PC-3 (cell line): ENCODE data around the gene PRSS35. TPM values are rescaled to one million over a fixed set of nuclear protein-coding genes. Genes with fewer than 3 reads are reported as not detected.

ENCODE experiments used
- ATAC-seq: fragments of 200-7000 bp; cut with Tn5 transposase; 2 replicates; pipeline ENCODE4 v1.9.1; 2020; ENCODE audit warnings: mild to moderate bottlenecking, moderate library complexity
- BruUV-seq: library from RNA; stranded (reverse); fragments of 400-500 nt; replicated peaks from 2 replicates; lab custom pipeline; 2021; lab: Mats Ljungman, UMichigan
- CTCF ChIA-PET: fragments of 300-600 bp; sonication (Branson Sonifier 250); formaldehyde crosslinking; loops from one replicate; lab custom pipeline; 2022; ENCODE audit warnings: antibody characterized with exemption; lab: Charles Lee
- POLR2A ChIA-PET: fragments of 300-600 bp; sonication (Branson Sonifier 250); formaldehyde crosslinking; loops from one replicate; lab custom pipeline; 2022; ENCODE audit warnings: antibody characterized with exemption; ENCODE audit not compliant: unreplicated experiment; lab: Charles Lee
- DNase-seq: peaks from one replicate; pipeline ENCODE4 v3.0.0-alpha.2; 2015
- H2AFZ ChIP-seq: fragments of 300-600 bp; sonication (generic); 2 replicates; pipeline ENCODE4 v1.6.0; 2016; ENCODE audit warnings: antibody characterized with exemption, low read length
- H3F3A ChIP-seq: fragments of 300-600 bp; sonication (generic); one replicate; pipeline ENCODE4 v1.6.0; 2017; ENCODE audit warnings: antibody characterized with exemption, low read length, control low read depth, mild to moderate bottlenecking; ENCODE audit not compliant: unreplicated experiment
- H3K27ac ChIP-seq: fragments of 300-600 bp; sonication (generic); 2 replicates; pipeline ENCODE4 v1.5.1; 2016; ENCODE audit warnings: mild to moderate bottlenecking, low read length
- H3K27me3 ChIP-seq: fragments of 300-600 bp; sonication (generic); 2 replicates; pipeline ENCODE4 v1.6.1; 2016; ENCODE audit warnings: low read length, mixed read lengths
- H3K36me3 ChIP-seq: fragments of 300-600 bp; sonication (generic); 2 replicates; pipeline ENCODE4 v1.6.1; 2016; ENCODE audit warnings: low read depth, mixed run types, low read length, mixed read lengths
- H3K4me1 ChIP-seq: fragments of 300-600 bp; sonication (generic); 2 replicates; pipeline ENCODE4 v1.5.1; 2016; ENCODE audit warnings: low read length; ENCODE audit not compliant: insufficient read depth
- H3K4me2 ChIP-seq: fragments of 300-600 bp; sonication (generic); 2 replicates; pipeline ENCODE4 v1.6.0; 2016; ENCODE audit warnings: low read length
- H3K4me3 ChIP-seq: fragments of 300-600 bp; sonication (generic); 2 replicates; pipeline ENCODE4 v1.5.1; 2016; ENCODE audit warnings: mild to moderate bottlenecking, low read length, mixed read lengths
- H3K79me2 ChIP-seq: fragments of 300-600 bp; sonication (generic); 2 replicates; pipeline ENCODE4 v1.6.1; 2017; ENCODE audit warnings: low read length, mixed read lengths
- H3K9ac ChIP-seq: fragments of 300-600 bp; sonication (generic); 2 replicates; pipeline ENCODE4 v1.6.0; 2016; ENCODE audit warnings: mild to moderate bottlenecking, low read length
- H3K9me2 ChIP-seq: fragments of 300-600 bp; sonication (generic); replicated peaks from 2 replicates; pipeline ENCODE4 v1.6.1; 2016; ENCODE audit warnings: mixed run types, low read length, mixed read lengths
- H3K9me3 ChIP-seq: fragments of 300-600 bp; sonication (generic); 2 replicates; pipeline ENCODE4 v1.6.1; 2016; ENCODE audit warnings: low read length, mixed read lengths
- H4K20me1 ChIP-seq: fragments of 300-600 bp; sonication (generic); 2 replicates; pipeline ENCODE4 v1.6.1; 2016; ENCODE audit warnings: low read length, mixed read lengths
- EZH2 ChIP-seq: fragments of 300-600 bp; sonication (generic); IDR thresholded peaks from one replicate; pipeline ENCODE4 v1.6.1; 2017; ENCODE audit warnings: antibody characterized with exemption, mild to moderate bottlenecking, low read length; ENCODE audit not compliant: unreplicated experiment
- EZH2phosphoT487 ChIP-seq: fragments of 300-600 bp; sonication (generic); IDR thresholded peaks from 2 replicates; pipeline ENCODE4 v1.6.1; 2018; ENCODE audit warnings: mild to moderate bottlenecking, antibody characterized with exemption, low read length, borderline replicate concordance
- intact Hi-C: fragments of 100-400 bp; cut with micrococcal nuclease; formaldehyde crosslinking; loops from 2 replicates; pipeline ENCODE4 v1.9.0; 2023
- total RNA-seq: library from RNA; depleted of rRNA; stranded (reverse); fragments of >200 nt; gene quantifications from 2 replicates; pipeline ENCODE4 v1.2.3, GENCODE V29; 2014
- TF ChIP-seq, protein P1 (sequence below): fragments of 300-600 bp; sonication (generic); conservative IDR thresholded peaks from 2 replicates; pipeline ENCODE4 v1.5.1; 2017; ENCODE audit warnings: antibody characterized with exemption, low read depth, mild to moderate bottlenecking, low read length

The PRSS35 gene
- total RNA-seq, 1 experiment from 2014 or later, result 1.7 TPM

DNA sequence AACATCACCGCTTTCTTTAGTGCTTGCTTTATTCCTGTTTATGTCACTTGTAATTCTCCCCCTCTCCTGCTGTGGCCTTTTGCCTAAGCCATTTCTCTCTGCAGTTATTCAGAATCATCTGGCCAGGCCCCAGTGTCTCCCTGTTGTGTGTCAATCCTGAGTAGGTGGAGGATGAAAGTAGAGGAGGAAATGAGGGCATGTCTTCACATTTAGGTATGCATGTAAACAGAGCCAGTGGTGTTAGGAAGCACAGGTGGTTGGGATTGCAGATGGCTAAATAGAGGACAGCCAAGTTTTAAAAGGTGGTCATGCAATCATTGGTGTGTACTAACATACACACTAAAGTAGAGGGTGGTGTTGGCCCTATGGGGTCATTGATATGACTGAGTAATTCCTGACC, 5.2 kb downstream of the PRSS35 start:
- no peaks in the 10 kb centered on the region for H4K20me1 ChIP-seq
- H3K9me3 ChIP-seq, result no peaks in the 10 kb centered on the region
- no peak overlapping the region for H2AFZ ChIP-seq
- ChIA-PET POLR2A (no interaction called here), CTCF (no interaction called here)
- H3K4me1 ChIP-seq, result peaks cover 14% of the 10 kb centered on the region
- no TSS peak for BruUV-seq
- TF ChIP-seq EZH2, result no peak
- TF ChIP-seq EZH2phosphoT487, result no peak
- TF ChIP-seq, protein P1, sequence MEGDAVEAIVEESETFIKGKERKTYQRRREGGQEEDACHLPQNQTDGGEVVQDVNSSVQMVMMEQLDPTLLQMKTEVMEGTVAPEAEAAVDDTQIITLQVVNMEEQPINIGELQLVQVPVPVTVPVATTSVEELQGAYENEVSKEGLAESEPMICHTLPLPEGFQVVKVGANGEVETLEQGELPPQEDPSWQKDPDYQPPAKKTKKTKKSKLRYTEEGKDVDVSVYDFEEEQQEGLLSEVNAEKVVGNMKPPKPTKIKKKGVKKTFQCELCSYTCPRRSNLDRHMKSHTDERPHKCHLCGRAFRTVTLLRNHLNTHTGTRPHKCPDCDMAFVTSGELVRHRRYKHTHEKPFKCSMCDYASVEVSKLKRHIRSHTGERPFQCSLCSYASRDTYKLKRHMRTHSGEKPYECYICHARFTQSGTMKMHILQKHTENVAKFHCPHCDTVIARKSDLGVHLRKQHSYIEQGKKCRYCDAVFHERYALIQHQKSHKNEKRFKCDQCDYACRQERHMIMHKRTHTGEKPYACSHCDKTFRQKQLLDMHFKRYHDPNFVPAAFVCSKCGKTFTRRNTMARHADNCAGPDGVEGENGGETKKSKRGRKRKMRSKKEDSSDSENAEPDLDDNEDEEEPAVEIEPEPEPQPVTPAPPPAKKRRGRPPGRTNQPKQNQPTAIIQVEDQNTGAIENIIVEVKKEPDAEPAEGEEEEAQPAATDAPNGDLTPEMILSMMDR, result no peak
- H3F3A ChIP-seq, result no peaks in the 10 kb centered on the region
- no peak overlapping the region for H3K4me2 ChIP-seq
- no peak for ATAC-seq
- no peaks in the 10 kb centered on the region for H3K79me2 ChIP-seq
- no peaks in the 10 kb centered on the region for H3K36me3 ChIP-seq
- H3K4me3 ChIP-seq, result no peak overlapping the region
- intact Hi-C loops, result no loop called here
- peak; percentile 10 for DNase-seq
- no peaks in the 10 kb centered on the region for H3K9me2 ChIP-seq
- H3K27me3 ChIP-seq, result no peaks in the 10 kb centered on the region
- H3K27ac ChIP-seq, result no peak overlapping the region
- no peak overlapping the region for H3K9ac ChIP-seq

GRCh38 chr6:83518816-83519480, 6.6 kb downstream of the PRSS35 start:
- TF ChIP-seq EZH2 (no peak), EZH2phosphoT487 (no peak)
- TF ChIP-seq, protein P1, result peak; percentile 60
- ATAC-seq (peak; percentile 35; the same call in 1 of the 2 replicates), DNase-seq (peak; percentile 27)
- H3K4me1 ChIP-seq, result peaks cover 5% of the 10 kb centered on the region; the same call in 1 of the 2 replicates
- H3K9ac ChIP-seq, result no peak overlapping the region
- H2AFZ ChIP-seq, result no peak overlapping the region
- H4K20me1 ChIP-seq, result no peaks in the 10 kb centered on the region
- no peaks in the 10 kb centered on the region for H3K36me3 ChIP-seq
- no peaks in the 10 kb centered on the region for H3K79me2 ChIP-seq
- no peaks in the 10 kb centered on the region for H3K9me2 ChIP-seq
- H3K9me3 ChIP-seq, result no peaks in the 10 kb centered on the region
- H3K27ac ChIP-seq, result no peak overlapping the region
- no TSS peak for BruUV-seq
- no peak overlapping the region for H3K4me2 ChIP-seq
- no peaks in the 10 kb centered on the region for H3F3A ChIP-seq
- H3K4me3 ChIP-seq, result no peak overlapping the region
- ChIA-PET CTCF (interaction anchor here (0.6 kb wide), 1 partner anchor 100 kb away, joined by 3 read pairs; no protein-coding TSS in a partner anchor), POLR2A (interaction anchor here (0.6 to 0.7 kb wide), 2 partner anchors 85 to 450 kb away, joined by 4 to 7 read pairs; no protein-coding TSS in a partner anchor)
- intact Hi-C loops, result loop anchor here (2.0 kb wide), 1 partner anchor 452 kb away; the partner anchor contains the start of gene DOP1A
- no peaks in the 10 kb centered on the region for H3K27me3 ChIP-seq

GRCh38 chr6:83536034-83536646, 23.8 kb downstream of the PRSS35 start:
- H3K79me2 ChIP-seq, result no peaks in the 10 kb centered on the region
- H3K4me2 ChIP-seq, result no peak overlapping the region
- ATAC-seq, result peak; percentile 62
- ChIA-PET CTCF (interaction anchor here (1.0 kb wide), 1 partner anchor 314 kb away, joined by 5 read pairs; no protein-coding TSS in a partner anchor), POLR2A (no interaction called here)
- no peaks in the 10 kb centered on the region for H3K4me1 ChIP-seq
- no peaks in the 10 kb centered on the region for H3K9me3 ChIP-seq
- H3K9ac ChIP-seq, result no peak overlapping the region
- no peak overlapping the region for H3K27ac ChIP-seq
- DNase-seq, result peak; percentile 78
- no TSS peak for BruUV-seq
- no peak overlapping the region for H2AFZ ChIP-seq
- no peaks in the 10 kb centered on the region for H3K9me2 ChIP-seq
- 0 out of 2 replicates have a peak, but pooled peaks cover 14% of the 10 kb centered on the region for H3K27me3 ChIP-seq
- intact Hi-C loops, result no loop called here
- no peaks in the 10 kb centered on the region for H4K20me1 ChIP-seq
- no peak overlapping the region for H3K4me3 ChIP-seq
- TF ChIP-seq EZH2 (no peak), EZH2phosphoT487 (no peak)
- TF ChIP-seq, protein P1, result peak; percentile 93
- no peaks in the 10 kb centered on the region for H3F3A ChIP-seq
- no peaks in the 10 kb centered on the region for H3K36me3 ChIP-seq
